Femur (tissue), 1 donor: Measurements from ENCODE around the gene DOCK11.
A peak's percentile ranks its signal among the peaks of the same experiment; 100 is the strongest.
"Not testable (repeated sequence)": the region's sequence is repeated elsewhere in the genome, so short reads cannot be mapped to it uniquely, and the experiment has no call there.

Experiments used
- DNase-seq: peaks from one replicate; pipeline ENCODE4 v3.0.0-alpha.2; 2017

DOCK11 gene

GRCh38 chrX:118715917-118716316 lies 220.3 kb downstream of the DOCK11 start:
- DNase-seq, result not testable (repeated sequence)

- DNase-seq, result not testable (repeated sequence)
These were observed 221.2 kb downstream of the DOCK11 start for GRCh38 chrX:118716833-118717232.

GRCh38 chrX:118717678-118718391 lies 222.2 kb downstream of the DOCK11 start:
- no peak for DNase-seq

- DNase-seq, result no peak
These were observed 223.1 kb downstream of the DOCK11 start for GRCh38 chrX:118718737-118719136.

GRCh38 chrX:118720058-118720707 lies 224.6 kb downstream of the DOCK11 start:
- no peak for DNase-seq

- DNase-seq, result no peak
These were observed 227.8 kb downstream of the DOCK11 start for GRCh38 chrX:118723376-118723775.

- DNase-seq, result no peak
These were observed 228.8 kb downstream of the DOCK11 start for GRCh38 chrX:118724365-118724764.

GRCh38 chrX:118724775-118725174 lies 229.2 kb downstream of the DOCK11 start:
- DNase-seq, result no peak

- DNase-seq, result no peak
These were observed 230.8 kb downstream of the DOCK11 start for GRCh38 chrX:118726396-118726795.

- DNase-seq, result peak; percentile 87
These were observed 231.5 kb downstream of the DOCK11 start, which contains the start of gene IL13RA1 for GRCh38 chrX:118726887-118727685. Gene IL13RA1, plus strand, starts transcription at chrX:118727606. Its CDS starts 33 bp downstream, at chrX:118727639.

GRCh38 chrX:118727686-118728339 lies 232.2 kb downstream of the DOCK11 start:
- DNase-seq, result peak; percentile 47

- no peak for DNase-seq
These were observed 233.5 kb downstream of the DOCK11 start for GRCh38 chrX:118729042-118729652.

GRCh38 chrX:118730500-118731247 lies 235.1 kb downstream of the DOCK11 start:
- DNase-seq, result no peak

GRCh38 chrX:118732551-118732950 lies 236.9 kb downstream of the DOCK11 start:
- DNase-seq, result not testable (repeated sequence)

- no peak for DNase-seq
These were observed 239.3 kb downstream of the DOCK11 start for GRCh38 chrX:118734909-118735308.
